AG09319 (cell line): ENCODE measurements around the gene MGAT3.

Experiments used
- DNase-seq: peaks from one replicate; pipeline ENCODE4 v3.0.0-alpha.2; 2010; ENCODE audit warnings: low read depth; ENCODE audit errors: extremely low read depth
- CTCF ChIP-seq: IDR thresholded peaks from 2 replicates; pipeline ENCODE4 v1.5.1; 2011; ENCODE audit warnings: low read depth, mild to moderate bottlenecking, inconsistent platforms, low read length, moderate library complexity

The MGAT3 gene

GRCh38 chr22:39475337-39475736, 18.5 kb downstream of the MGAT3 start:
- DNase-seq: no peak
- no peak for TF ChIP-seq CTCF

GRCh38 chr22:39475902-39476301, 19.1 kb downstream of the MGAT3 start:
- no peak for DNase-seq
- TF ChIP-seq CTCF: no peak

- no peak for TF ChIP-seq CTCF
- no peak for DNase-seq
These were observed 19.9 kb downstream of the MGAT3 start for GRCh38 chr22:39476664-39477063.

- TF ChIP-seq CTCF: no peak
These were observed 20.7 kb downstream of the MGAT3 start for GRCh38 chr22:39477542-39477941.

GRCh38 chr22:39478441-39478850, 21.6 kb downstream of the MGAT3 start:
- TF ChIP-seq CTCF: no peak
- DNase-seq: no peak

More at GRCh38 chr22:39477542-39477941, 20.7 kb downstream of the MGAT3 start:
- no peak for DNase-seq

GRCh38 chr22:39479254-39479653, 22.4 kb downstream of the MGAT3 start:
- DNase-seq: no peak
- TF ChIP-seq CTCF: no peak

- no peak for DNase-seq
- no peak for TF ChIP-seq CTCF
These were observed 23.7 kb downstream of the MGAT3 start for GRCh38 chr22:39480557-39480956.
